NCI-H345 (cell line): Measurements from ENCODE around the gene SRSF1.
A peak's percentile ranks its signal among the peaks of the same experiment; 100 is the strongest.

Source experiments
- DNase-seq: peaks from one replicate; lab custom pipeline; 2025; lab: John Stamatoyannopoulos, UW

SRSF1 gene

DNA sequence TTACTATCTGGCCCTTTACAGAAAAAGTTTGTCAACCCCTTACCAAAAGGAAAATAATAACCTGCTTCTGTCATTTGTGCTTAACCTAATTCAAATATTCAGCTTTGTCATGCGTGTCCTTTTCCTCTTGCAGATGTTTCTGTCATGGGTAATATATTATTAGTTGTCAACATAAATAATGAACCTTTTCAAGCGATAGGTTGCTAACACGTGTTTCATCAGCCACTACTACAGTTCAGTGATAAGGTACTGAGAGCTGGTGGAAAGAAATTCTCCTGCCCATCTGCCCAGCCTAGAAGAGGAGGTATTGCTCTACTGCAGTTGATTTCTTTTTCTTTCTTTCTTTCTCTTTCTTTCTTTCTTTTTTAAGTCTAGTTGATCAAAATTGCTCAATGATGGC, 12.0 kb upstream of the SRSF1 start:
- DNase-seq = no peak

- no peak for DNase-seq
Measured at GRCh38 chr17:58010067-58010799, 3.2 kb upstream of the SRSF1 start.

GRCh38 chr17:58007781-58008706, 998 bp upstream of the SRSF1 start:
- DNase-seq = no peak

GRCh38 chr17:58006560-58006923, 504 bp downstream of the SRSF1 start:
- peak; percentile 74 for DNase-seq

DNA sequence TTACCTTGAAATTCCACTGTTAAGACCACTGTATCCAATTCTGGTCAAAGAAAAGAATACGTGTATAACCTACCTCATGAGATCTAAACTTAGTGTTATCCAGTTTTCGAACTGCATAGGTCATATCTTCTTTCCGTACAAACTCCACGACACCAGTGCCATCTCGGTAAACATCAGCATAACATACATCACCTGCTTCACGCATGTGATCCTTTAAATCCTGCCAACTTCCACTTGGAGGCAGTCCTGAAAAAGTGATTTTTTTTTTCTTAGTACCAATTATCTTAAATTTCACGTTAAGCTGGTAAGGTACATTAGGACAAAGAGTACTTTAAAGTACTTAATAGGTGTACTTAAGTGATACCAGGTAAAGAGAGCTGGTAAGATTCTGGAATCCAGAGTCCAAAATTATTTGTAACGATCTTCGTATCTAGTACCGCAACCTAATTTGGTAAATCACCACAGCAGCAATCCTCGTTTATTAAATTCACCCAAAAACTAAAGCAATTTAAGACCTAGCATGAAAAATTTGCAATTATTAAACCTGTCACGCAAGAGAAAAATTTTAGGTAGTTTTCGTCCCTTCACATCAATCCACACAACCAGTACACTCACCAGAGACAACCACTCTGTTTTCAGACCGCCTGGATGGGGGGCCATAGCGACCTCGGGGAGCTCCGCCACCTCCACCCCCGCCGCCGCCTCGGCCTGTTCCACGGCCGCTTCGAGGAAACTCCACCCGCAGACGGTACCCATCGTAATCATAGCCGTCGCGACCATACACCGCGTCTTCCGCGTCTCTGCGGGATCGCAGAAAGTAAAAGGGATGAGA, 1.1 kb downstream of the SRSF1 start:
- no peak for DNase-seq

GRCh38 chr17:58005031-58005727, 1.9 kb downstream of the SRSF1 start:
- no peak for DNase-seq

- DNase-seq = no peak
Measured at GRCh38 chr17:58004060-58004459, 3.0 kb downstream of the SRSF1 start.

DNA sequence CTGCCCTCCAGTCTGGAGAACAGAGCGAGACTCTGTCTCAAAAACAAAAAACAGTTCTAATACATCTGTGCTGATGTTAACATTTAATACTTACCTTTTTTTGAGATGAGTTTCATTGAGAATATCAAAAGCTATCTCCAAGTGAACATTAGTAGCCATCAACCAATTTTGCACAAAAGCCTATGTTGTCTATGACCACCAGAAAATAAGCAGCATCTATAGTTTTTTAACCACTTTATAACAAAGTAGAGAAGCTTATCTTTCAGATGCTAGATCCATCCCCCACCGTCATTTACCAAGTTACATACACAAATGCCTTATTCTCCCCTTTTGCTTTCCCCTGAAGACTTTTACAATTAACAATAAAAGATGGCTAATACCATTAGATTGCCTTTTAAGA, 4.1 kb downstream of the SRSF1 start:
- no peak for DNase-seq

GRCh38 chr17:58002154-58002948, 4.7 kb downstream of the SRSF1 start:
- DNase-seq = no peak

DNA sequence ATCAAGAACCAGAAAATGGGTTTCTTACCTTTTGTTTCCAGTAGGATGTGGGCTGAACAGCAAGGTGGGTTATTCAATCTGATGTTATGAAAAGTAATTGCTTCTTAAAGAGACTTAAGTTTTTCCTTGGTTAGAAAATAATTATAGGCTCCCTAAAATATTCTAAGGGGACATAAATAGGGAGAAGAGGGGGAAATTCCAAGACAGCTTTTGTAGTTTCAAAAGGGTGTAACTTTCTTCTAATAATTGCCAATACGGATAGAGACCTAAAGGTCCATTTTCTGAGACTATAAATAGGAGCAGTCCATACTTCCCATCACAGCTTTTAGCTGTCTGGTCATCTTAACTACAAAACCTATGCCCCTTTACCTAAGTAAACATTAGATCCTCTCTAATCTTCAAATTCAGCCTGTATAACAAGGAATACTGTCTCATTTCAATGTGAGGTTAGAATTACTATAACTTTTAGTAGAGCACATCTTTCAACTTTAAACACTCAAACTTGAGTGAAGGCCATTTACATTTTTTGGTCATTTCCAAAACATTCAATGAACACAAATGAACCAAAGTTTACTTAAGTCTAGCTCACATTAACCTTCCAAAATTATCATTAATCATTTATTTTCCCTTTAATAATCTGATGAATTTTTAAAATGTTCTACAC, 5.5 kb downstream of the SRSF1 start:
- DNase-seq = no peak

DNA sequence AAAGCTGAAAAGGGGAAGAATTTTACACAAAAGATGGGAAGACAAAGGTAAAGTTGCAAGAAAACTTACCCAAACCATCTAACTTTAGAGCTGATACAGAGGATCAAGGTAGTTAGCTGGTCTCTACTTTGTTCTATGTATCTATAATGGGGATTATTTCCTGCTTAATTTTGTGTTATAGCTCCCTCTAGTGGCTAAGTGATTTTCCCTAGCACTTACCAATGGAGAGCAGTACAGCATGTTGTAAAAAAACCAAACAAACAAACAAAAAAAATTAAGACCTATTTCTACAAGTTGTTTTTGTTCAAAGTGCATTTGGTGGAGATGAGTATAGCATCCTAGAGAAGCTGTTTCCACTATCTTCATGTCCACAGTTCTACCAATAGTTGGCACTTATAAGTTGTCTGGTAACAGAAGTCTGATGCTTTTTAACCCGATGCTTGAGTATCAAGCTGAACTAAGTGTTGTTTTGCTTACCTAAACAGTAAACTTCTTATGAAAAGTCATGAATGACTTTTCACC, 7.5 kb downstream of the SRSF1 start:
- DNase-seq = peak; percentile 80

GRCh38 chr17:57999010-57999495, 8.0 kb downstream of the SRSF1 start:
- DNase-seq = no peak

DNA sequence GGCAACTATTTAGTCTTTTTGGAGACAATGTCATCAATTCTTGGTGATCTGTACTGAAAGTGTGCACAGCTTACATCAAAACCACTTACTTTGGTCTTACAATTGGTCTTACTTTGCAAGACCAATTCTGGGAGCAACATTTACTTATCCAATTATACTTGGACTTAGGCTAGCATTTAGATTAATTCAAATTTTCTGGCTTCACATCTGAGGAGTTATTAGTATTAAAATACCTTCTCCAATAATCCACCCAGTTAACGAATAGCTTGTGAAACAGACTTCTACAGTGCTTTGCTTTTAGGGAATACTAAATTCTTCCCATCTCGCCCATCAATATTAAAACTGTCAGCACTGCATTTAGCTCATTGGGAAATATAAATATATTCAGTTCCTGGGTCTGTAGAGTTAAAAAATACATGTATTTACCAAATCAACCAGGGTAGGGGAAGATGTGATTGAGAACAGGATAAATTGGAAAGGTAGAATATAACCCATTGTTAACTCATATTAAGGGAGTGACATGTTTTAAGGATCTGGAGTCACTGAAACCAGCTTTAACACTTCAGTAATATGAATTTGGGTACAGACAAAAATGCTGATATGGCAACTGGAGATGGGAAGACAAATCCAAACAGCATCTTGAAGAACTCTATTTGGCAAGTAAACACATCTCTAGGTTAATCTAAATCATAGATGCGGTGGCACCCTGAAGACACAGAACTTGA, 9.8 kb downstream of the SRSF1 start:
- DNase-seq = no peak

- DNase-seq = peak; percentile 78
Measured at GRCh38 chr17:57995076-57995956, 11.7 kb downstream of the SRSF1 start.

GRCh38 chr17:57994436-57994835, 12.6 kb downstream of the SRSF1 start:
- no peak for DNase-seq

- peak; percentile 62 for DNase-seq
Measured at GRCh38 chr17:57993471-57994365, 13.3 kb downstream of the SRSF1 start.

GRCh38 chr17:57991537-57991936, 15.5 kb downstream of the SRSF1 start:
- DNase-seq = no peak
